Mesendoderm (in vitro differentiated cells): Measurements from ENCODE around the gene MYO15A.

Source experiments
- DNase-seq: peaks from one replicate; pipeline ENCODE4 v3.0.0; 2013
- H2AK5ac ChIP-seq: 2 replicates; pipeline ENCODE4 v1.6.1; 2013; ENCODE audit warnings: low read length, inconsistent platforms
- H2BK120ac ChIP-seq: 2 replicates; pipeline ENCODE4 v1.6.1; 2013; ENCODE audit warnings: low read depth, mild to moderate bottlenecking, low read length, moderate library complexity, mixed read lengths
- H2BK15ac ChIP-seq: replicated peaks from 2 replicates; pipeline ENCODE4 v1.6.1; 2013; ENCODE audit warnings: low read depth, mild to moderate bottlenecking, moderate library complexity
- H2BK5ac ChIP-seq: 2 replicates; pipeline ENCODE4 v1.6.1; 2013; ENCODE audit warnings: low read length, inconsistent platforms
- H3K18ac ChIP-seq: 2 replicates; pipeline ENCODE4 v1.6.1; 2013; ENCODE audit warnings: mild to moderate bottlenecking, low read length, mixed read lengths
- H3K23ac ChIP-seq: one replicate; pipeline ENCODE4 v1.6.1; 2013; ENCODE audit warnings: low read length
- H3K27ac ChIP-seq: 2 replicates; pipeline ENCODE4 v1.5.1; 2013; ENCODE audit warnings: low read depth, mild to moderate bottlenecking, inconsistent platforms, low read length, moderate library complexity
- H3K27me3 ChIP-seq: 2 replicates; pipeline ENCODE4 v1.6.1; 2013; ENCODE audit warnings: low read length, control low read depth, mild to moderate bottlenecking, inconsistent platforms; ENCODE audit not compliant: insufficient read depth, poor library complexity
- H3K36me3 ChIP-seq: 2 replicates; pipeline ENCODE4 v1.6.1; 2013; ENCODE audit warnings: low read length, inconsistent platforms; ENCODE audit not compliant: control insufficient read depth, insufficient read depth
- H3K4ac ChIP-seq: one replicate; pipeline ENCODE4 v1.6.1; 2013; ENCODE audit warnings: low read depth, mild to moderate bottlenecking, low read length, moderate library complexity
- H3K4me1 ChIP-seq: 2 replicates; pipeline ENCODE4 v1.6.1; 2013; ENCODE audit warnings: low read depth, low read length, inconsistent platforms; ENCODE audit not compliant: control insufficient read depth
- H3K4me2 ChIP-seq: 2 replicates; pipeline ENCODE4 v1.6.1; 2013; ENCODE audit warnings: low read length
- H3K4me3 ChIP-seq: 2 replicates; pipeline ENCODE4 v1.5.1; 2013; ENCODE audit warnings: mild to moderate bottlenecking, low read length
- H3K56ac ChIP-seq: one replicate; pipeline ENCODE4 v1.6.1; 2013; ENCODE audit warnings: low read length
- H3K79me1 ChIP-seq: 2 replicates; pipeline ENCODE4 v1.6.1; 2013; ENCODE audit warnings: low read length, inconsistent platforms
- H3K79me2 ChIP-seq: 2 replicates; pipeline ENCODE4 v1.6.1; 2013; ENCODE audit warnings: mild to moderate bottlenecking, low read length; ENCODE audit not compliant: control insufficient read depth, insufficient read depth
- H3K9ac ChIP-seq: 2 replicates; pipeline ENCODE4 v1.6.1; 2013; ENCODE audit warnings: low read length, inconsistent platforms
- H4K5ac ChIP-seq: one replicate; pipeline ENCODE4 v1.6.1; 2013; ENCODE audit warnings: low read length
- H4K8ac ChIP-seq: one replicate; pipeline ENCODE4 v1.6.1; 2013; ENCODE audit warnings: low read depth, mild to moderate bottlenecking, control low read depth, low read length, moderate library complexity
- WGBS: extraction: QIAGEN DNeasy Blood & Tissue Kit; methylation state at CpG from one replicate; pipeline ENCODE4 v1.1.7; 2013; ENCODE audit warnings: low lambda C conversion rate, missing lambda C conversion rate; ENCODE audit not compliant: insufficient coverage; ENCODE audit errors: extremely low coverage; 5-methylcytosine and 5-hydroxymethylcytosine counted together

The MYO15A gene

GRCh38 chr17:18201108-18201507 is 92.6 kb downstream of the MYO15A start:
- no peak overlapping the region for H4K5ac ChIP-seq
- no peak overlapping the region for H3K4me2 ChIP-seq
- no peak overlapping the region for H2AK5ac ChIP-seq
- peaks cover 36% of the 10 kb centered on the region for H3K79me1 ChIP-seq
- no peaks in the 10 kb centered on the region for H3K27me3 ChIP-seq
- no peak overlapping the region for H3K27ac ChIP-seq
- no peak overlapping the region for H3K23ac ChIP-seq
- H3K79me2 ChIP-seq, result peaks cover 25% of the 10 kb centered on the region
- no peak overlapping the region for H2BK5ac ChIP-seq
- no peak overlapping the region for H3K4ac ChIP-seq
- H3K18ac ChIP-seq, result no peak overlapping the region
- no peak overlapping the region for H4K8ac ChIP-seq
- H2BK15ac ChIP-seq, result no peak overlapping the region
- H3K9ac ChIP-seq, result no peak overlapping the region
- no peaks in the 10 kb centered on the region for H3K4me1 ChIP-seq
- no peak overlapping the region for H2BK120ac ChIP-seq
- no peak for DNase-seq
- H3K56ac ChIP-seq, result no peak overlapping the region
- peaks cover 2% of the 10 kb centered on the region for H3K36me3 ChIP-seq
- no CpG with 5 or more reads among the region's 4 CpGs for WGBS
- no peak overlapping the region for H3K4me3 ChIP-seq

- Histone ChIP-seq H3K27me3 (no peaks in the 10 kb centered on the region), H2BK5ac (no peak overlapping the region), H3K56ac (no peak overlapping the region), H2BK15ac (no peak overlapping the region), H3K79me1 (peaks cover 28% of the 10 kb centered on the region), H3K4me2 (no peak overlapping the region), H4K5ac (no peak overlapping the region), H3K18ac (no peak overlapping the region), H3K4ac (no peak overlapping the region), H3K9ac (no peak overlapping the region), H2BK120ac (no peak overlapping the region), H4K8ac (no peak overlapping the region), H3K4me1 (no peaks in the 10 kb centered on the region), H3K36me3 (peaks cover 3% of the 10 kb centered on the region), H3K27ac (no peak overlapping the region), H3K23ac (no peak overlapping the region), H3K79me2 (peaks cover 16% of the 10 kb centered on the region), H2AK5ac (no peak overlapping the region), H3K4me3 (no peak overlapping the region)
- no CpG with 5 or more reads among the region's 7 CpGs for WGBS
- peak; percentile 90 for DNase-seq
Measured at GRCh38 chr17:18203308-18203707, 94.8 kb downstream of the MYO15A start.

GRCh38 chr17:18205861-18206260 is 97.3 kb downstream of the MYO15A start:
- Histone ChIP-seq H3K9ac (no peak overlapping the region), H3K27ac (no peak overlapping the region), H2BK15ac (no peak overlapping the region), H3K4me1 (no peaks in the 10 kb centered on the region), H3K4ac (no peak overlapping the region), H3K23ac (no peak overlapping the region), H3K36me3 (peaks cover 6% of the 10 kb centered on the region), H4K8ac (no peak overlapping the region), H2AK5ac (no peak overlapping the region), H2BK5ac (no peak overlapping the region), H3K79me2 (peaks cover 14% of the 10 kb centered on the region), H3K27me3 (no peaks in the 10 kb centered on the region), H4K5ac (no peak overlapping the region), H3K4me2 (no peak overlapping the region), H3K56ac (no peak overlapping the region), H2BK120ac (no peak overlapping the region), H3K4me3 (no peak overlapping the region), H3K18ac (no peak overlapping the region), H3K79me1 (peaks cover 23% of the 10 kb centered on the region)
- DNase-seq, result no peak
- WGBS, result no CpG with 5 or more reads among the region's 2 CpGs

GRCh38 chr17:18206962-18207361 is 98.4 kb downstream of the MYO15A start:
- Histone ChIP-seq H3K4me1 (no peaks in the 10 kb centered on the region), H2AK5ac (no peak overlapping the region), H4K5ac (no peak overlapping the region), H3K9ac (no peak overlapping the region), H3K79me1 (peaks cover 19% of the 10 kb centered on the region), H3K27ac (no peak overlapping the region), H3K23ac (no peak overlapping the region), H3K36me3 (peaks cover 6% of the 10 kb centered on the region), H3K4me3 (no peak overlapping the region), H2BK5ac (no peak overlapping the region), H3K79me2 (peaks cover 10% of the 10 kb centered on the region), H3K18ac (no peak overlapping the region), H3K27me3 (no peaks in the 10 kb centered on the region), H2BK120ac (no peak overlapping the region), H4K8ac (no peak overlapping the region), H3K56ac (no peak overlapping the region), H3K4ac (no peak overlapping the region), H3K4me2 (no peak overlapping the region), H2BK15ac (no peak overlapping the region)
- DNase-seq, result no peak

GRCh38 chr17:18208092-18208491 is 99.5 kb downstream of the MYO15A start:
- no peaks in the 10 kb centered on the region for H3K27me3 ChIP-seq
- H3K9ac ChIP-seq, result no peak overlapping the region
- H3K4ac ChIP-seq, result no peak overlapping the region
- no peak overlapping the region for H3K27ac ChIP-seq
- H3K36me3 ChIP-seq, result peaks cover 6% of the 10 kb centered on the region
- no peak overlapping the region for H3K4me2 ChIP-seq
- WGBS, result no CpG with 5 or more reads among the region's 19 CpGs
- no peak overlapping the region for H3K18ac ChIP-seq
- H3K23ac ChIP-seq, result no peak overlapping the region
- H4K5ac ChIP-seq, result no peak overlapping the region
- H2BK120ac ChIP-seq, result no peak overlapping the region
- H3K79me2 ChIP-seq, result peaks cover 7% of the 10 kb centered on the region
- no peak overlapping the region for H2BK15ac ChIP-seq
- no peak overlapping the region for H2AK5ac ChIP-seq
- H3K4me3 ChIP-seq, result no peak overlapping the region
- H2BK5ac ChIP-seq, result no peak overlapping the region
- no peak for DNase-seq
- H3K56ac ChIP-seq, result no peak overlapping the region
- H3K4me1 ChIP-seq, result no peaks in the 10 kb centered on the region
- peaks cover 16% of the 10 kb centered on the region for H3K79me1 ChIP-seq
- no peak overlapping the region for H4K8ac ChIP-seq

- no peak overlapping the region for H3K9ac ChIP-seq
- no peak overlapping the region for H3K18ac ChIP-seq
- H2AK5ac ChIP-seq, result no peak overlapping the region
- no peak for DNase-seq
- H3K4ac ChIP-seq, result no peak overlapping the region
- H3K27ac ChIP-seq, result no peak overlapping the region
- no peak overlapping the region for H3K23ac ChIP-seq
- WGBS, result no CpG with 5 or more reads among the region's 7 CpGs
- no peaks in the 10 kb centered on the region for H3K4me1 ChIP-seq
- no peak overlapping the region for H3K4me3 ChIP-seq
- H3K79me2 ChIP-seq, result no peaks in the 10 kb centered on the region
- H3K79me1 ChIP-seq, result no peaks in the 10 kb centered on the region
- no peak overlapping the region for H3K56ac ChIP-seq
- H2BK15ac ChIP-seq, result no peak overlapping the region
- H3K27me3 ChIP-seq, result no peaks in the 10 kb centered on the region
- H4K8ac ChIP-seq, result no peak overlapping the region
- peaks cover 2% of the 10 kb centered on the region for H3K36me3 ChIP-seq
- no peak overlapping the region for H3K4me2 ChIP-seq
- H2BK5ac ChIP-seq, result no peak overlapping the region
- no peak overlapping the region for H4K5ac ChIP-seq
- H2BK120ac ChIP-seq, result no peak overlapping the region
Measured at GRCh38 chr17:18213666-18214270, 105.2 kb downstream of the MYO15A start.
